Measurements from ENCODE around the gene RNF40. TPM values are rescaled to one million over a fixed set of nuclear protein-coding genes. Genes with fewer than 3 reads are reported as not detected.

The RNF40 gene
- total and polyA plus RNA-seq, 2 of the 8 experiments (the other 6 are each of a cell fraction or from before 2014, with no cell fraction given): 38.5 to 68.7 TPM

- TF ChIP-seq POU5F1 (IDR thresholded peaks at IDR 0.05; ENCODE audit: low read depth, low read length): no peak
- TF ChIP-seq, protein P1, sequence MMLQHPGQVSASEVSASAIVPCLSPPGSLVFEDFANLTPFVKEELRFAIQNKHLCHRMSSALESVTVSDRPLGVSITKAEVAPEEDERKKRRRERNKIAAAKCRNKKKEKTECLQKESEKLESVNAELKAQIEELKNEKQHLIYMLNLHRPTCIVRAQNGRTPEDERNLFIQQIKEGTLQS (IDR thresholded peaks at IDR 0.05; ENCODE audit: insufficient read depth, low read depth, low read length): no peak
- no peak for TF ChIP-seq TAF7 (optimal IDR thresholded peaks at IDR 0.05; ENCODE audit: borderline replicate concordance, low read depth, low read length)
- no peak for TF ChIP-seq JUN (IDR thresholded peaks at IDR 0.05; ENCODE audit: low read depth, low read length)
- TF ChIP-seq CBX8 (IDR thresholded peaks at IDR 0.05; ENCODE audit: borderline replicate concordance, low read depth, low read length): no peak
Measured at GRCh38 chr16:30769379-30770089, 7.4 kb downstream of the RNF40 start (continued).

All from H1 (cell line).